HG03342 (cell line): ENCODE data around the gene PRKCH.

Experiments
- ATAC-seq: cut with Tn5 transposase; IDR thresholded peaks from one replicate; pipeline ENCODE4 v1.9.1; 2021; ENCODE audit warnings: mild to moderate bottlenecking, moderate library complexity; ENCODE audit not compliant: unreplicated experiment

The PRKCH gene

DNA sequence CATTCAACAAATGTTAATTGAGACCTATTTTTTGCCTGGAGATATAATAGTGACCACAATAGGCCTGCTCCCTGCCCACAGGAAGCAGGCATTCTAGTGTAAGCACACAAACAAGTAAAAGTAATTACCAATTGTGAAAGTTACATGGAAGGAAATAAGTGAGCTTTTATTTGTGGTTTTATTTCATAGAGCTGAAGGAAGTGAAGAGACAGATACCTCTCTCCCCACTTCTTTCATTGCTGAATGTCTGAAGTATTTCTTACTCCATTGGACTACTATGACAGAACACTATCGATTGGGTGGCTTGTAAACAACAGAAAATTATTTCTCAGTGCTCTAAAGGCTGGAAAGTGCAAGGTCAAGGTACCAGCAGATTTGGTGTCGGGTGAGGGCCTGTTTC, 183.5 kb downstream of the PRKCH start:
- ATAC-seq: no peak

DNA sequence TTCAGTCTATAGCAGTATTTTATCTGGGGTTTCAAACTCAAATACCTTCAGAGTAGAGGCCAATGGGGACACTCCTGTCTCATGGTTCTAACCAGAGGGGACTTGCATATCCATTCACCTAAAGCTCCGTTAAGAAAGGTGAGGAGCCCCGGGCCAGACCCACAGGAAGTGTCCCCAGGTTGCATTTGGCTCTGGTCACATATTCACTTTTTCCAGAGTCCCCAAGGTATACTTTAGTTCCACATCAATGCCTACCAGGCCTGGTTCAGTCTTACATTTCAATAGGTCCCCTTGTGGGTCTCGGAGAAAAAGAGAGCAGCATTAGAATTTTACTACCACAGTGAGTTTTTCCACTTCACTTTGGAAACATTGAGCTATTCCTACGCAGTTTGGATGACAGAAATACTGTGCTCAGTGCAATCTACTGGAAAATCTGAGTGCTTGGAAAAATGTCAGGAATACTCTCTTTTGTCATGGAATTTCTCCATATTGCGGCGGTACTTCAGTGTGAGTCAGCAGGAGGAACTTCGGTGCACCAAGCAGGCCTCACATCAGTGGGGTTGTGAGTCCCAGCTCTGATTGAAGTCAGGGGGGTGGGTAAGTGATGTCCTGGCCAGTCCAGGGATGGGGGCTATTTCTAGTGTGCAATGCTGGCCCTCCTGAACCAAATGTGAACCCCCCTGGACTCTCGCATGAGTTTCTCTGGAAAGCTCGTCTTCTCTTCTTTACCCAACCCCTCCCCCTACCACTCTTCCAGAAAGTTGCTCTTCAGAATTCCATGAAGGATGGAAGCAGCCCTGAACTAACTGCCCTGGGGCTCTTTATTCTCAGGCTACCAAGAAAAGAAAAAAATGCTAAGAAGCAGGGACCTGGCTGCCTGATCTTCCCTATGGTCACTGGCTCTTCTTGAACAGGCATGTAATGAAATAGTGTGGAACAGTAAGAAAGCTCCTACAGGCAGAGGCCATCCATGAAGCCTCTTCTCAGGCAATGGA, 184.7 kb downstream of the PRKCH start:
- ATAC-seq: no peak

DNA sequence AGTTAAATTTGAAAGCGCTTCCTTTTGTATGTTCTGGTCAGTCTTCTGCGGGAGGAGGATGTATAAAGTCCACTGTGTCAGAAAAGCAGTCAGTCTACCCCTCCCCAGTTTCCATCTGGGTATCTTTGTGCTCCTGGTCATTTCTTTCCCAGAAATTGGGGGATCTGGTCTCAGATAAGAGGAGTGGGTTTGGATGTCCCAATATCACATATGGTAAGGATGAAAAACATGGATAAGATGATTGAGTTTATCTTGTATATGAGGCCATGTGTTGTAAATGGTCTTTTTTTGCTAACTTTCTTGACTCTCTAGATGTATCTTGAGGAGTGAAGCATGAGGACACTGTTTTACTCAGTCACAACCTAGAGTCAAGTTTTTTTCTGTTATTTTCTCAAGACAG, 187.1 kb downstream of the PRKCH start:
- no peak for ATAC-seq

DNA sequence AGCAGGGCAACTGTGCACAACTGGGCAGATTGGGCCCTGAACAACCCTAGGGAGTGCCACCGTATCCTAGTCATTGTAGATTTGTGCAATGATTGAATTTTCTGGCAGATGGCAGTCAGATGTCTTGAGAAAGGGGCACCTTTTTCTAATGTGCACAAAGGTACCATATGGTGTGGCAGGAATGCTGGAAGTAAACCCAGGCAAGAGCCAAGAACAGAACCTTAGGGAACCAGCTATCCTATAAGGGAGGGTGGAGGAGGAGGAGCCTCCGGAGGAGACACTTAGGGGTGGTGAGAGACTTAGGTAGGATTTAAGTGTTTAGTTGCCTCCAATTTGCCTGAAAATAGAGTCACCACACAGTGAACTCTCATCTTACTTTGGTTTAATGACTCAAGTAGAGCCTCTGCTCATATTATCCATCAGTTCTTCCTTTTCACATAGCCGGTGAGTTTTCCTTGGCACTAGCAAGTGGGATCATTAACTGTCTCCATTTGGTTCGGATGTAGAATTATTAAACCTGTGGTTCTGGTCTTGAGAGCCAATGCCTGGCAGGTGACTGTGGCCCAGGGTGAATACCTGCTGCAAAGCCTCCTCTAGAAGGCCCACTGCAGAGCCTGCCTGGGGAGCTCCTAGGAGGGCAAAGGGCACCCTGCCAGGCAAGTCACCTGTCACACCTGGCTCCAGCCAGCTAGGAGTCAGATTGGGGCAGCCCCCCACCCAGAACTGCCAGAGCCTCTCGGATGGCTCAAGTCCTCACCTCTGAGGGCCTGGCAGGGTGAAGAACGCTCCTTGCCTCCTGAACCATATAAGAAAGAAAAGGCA, 189.6 kb downstream of the PRKCH start:
- no peak for ATAC-seq

DNA sequence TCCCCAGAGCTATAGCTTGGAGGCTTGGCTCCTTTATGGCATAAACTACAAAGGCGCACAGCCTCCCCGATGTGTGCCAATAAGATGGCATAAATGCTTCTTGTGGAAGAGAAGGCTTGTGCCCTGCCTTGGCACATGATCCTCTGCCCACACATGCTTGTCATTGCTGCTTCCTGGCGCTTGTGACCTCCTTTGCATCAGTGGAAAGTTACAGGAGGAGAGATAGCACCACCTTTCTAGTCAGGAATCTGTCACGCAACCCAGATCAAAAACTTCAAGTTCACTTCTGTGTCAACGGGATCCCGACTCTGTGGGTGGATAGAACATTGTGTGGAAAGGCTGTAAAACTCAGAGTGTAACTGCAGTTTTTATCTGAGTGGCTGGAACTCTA, 190.2 kb downstream of the PRKCH start:
- no peak for ATAC-seq

DNA sequence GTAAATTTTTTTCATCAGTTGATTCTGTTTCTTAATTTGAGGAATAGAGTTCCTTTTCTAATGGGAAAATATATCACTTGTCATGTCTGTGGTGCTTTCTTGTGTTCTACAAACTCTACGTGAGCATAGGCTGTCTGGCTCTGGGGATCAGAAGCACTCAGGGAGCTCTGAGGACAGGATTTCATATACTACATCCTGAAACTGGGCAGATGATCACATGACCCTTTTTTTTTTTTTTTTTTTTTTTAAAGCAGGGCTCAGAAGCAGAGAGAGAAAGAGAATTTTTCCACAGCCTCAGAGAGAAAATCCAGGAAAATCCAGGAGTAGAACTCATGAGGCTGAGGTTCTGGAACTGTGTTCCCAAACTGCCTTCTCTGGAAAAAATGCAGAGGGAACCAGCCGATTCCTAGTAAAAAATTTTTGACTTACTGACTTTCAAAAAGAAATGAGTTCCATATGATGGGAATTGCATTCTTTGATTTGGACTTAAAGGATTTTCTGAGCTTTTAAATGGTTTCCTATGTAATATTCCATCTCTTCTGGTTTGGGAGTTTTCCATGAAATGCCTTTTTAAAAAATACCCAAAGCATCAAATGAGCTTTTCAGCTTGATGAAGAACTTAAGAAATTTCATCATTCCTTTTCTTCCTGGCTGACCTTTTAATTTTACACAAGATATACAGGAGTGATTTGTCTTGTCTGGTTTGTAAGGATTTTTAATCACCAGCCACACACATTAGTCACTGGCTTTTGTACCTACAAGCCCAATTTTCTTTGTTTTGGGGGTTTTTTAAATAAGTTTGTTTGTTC, 190.9 kb downstream of the PRKCH start:
- ATAC-seq: no peak

DNA sequence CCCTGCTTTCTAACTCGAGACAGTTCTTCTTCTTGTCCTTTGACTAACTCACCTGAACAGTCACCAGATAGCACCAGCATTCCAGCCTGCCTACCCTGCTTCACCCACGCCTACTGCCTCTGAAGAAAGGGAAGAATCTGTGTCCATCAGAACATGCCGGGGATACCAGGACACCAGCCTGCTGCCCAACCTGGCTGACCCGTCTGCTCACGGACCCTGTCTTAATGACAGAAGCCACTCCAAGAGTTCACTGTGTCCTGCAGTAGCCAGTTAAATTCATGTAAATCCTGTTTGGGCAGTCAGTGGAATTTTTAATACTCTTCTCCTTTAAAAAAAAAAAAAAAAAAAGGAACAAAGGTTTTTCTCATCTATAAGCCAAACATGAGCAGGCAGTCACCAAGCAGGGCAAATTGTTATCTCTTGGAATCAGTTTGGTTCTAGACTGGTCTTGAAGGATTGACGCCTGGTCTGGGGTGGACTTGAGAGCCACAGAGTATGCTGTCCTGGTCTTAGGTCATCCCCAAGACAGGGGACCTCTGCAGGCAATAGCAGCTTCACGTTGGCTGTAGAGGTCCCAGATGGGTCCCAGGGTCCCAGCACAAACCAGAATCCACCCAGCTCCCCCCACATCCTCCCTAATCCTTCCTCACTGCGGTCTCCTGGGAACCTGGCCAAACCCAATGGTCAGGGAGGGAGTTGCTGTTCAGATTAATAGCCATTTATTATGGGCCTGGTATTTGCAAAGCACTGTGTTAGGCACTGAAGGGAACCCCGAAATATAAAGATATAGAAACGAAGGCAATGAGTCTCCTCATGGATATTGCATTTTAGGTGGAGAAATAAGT, 192.8 kb downstream of the PRKCH start:
- ATAC-seq: no peak

DNA sequence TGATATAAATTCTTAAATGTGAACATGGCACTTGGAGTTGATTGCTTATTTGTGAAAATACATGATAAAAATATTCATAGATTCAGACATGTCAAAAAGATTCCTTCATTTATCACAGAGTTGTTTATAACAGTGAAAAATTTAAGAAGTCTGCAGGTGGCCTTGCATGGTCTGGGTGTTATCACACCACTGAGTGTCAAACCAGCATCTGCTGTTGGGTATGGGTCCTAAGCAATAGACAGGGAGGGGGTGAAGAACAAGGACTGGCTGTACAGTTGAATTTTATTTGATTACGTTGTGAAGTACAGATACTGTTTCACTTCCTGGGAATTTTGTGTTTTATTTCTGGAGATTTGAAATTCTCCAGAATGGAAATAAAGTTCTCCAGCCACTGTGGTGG, 193.5 kb downstream of the PRKCH start:
- no peak for ATAC-seq

DNA sequence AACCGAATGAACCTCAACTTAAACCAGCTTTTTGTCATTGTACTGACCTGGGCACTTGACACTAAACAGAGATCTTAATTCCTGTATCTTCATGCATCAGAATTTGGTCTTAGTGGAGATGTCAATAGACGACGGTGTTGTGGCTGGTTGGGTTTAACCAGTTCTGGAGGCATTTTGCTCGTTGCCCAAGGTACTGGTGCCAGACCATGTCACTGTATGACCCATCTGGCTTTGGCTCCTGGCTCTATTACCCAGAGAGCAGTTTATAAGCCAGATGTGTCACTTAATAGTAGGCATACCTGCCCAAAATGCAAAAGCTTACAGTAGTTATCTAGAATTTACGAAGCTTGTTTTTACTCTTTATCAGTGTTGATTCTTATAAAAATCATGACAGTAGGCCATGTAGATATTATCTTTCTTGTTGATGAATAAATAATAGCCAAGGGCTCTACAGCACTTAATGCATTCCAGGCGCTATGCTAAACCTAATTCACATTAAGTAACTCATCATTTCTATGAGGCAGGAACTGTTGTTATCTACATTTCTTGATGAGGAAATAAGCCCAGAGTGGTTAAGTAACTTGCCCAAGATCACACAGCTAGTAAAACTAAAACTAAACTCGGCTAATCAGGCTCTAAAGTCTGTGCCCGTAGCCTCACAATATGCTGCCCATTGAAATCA, 194.2 kb downstream of the PRKCH start:
- ATAC-seq: no peak

DNA sequence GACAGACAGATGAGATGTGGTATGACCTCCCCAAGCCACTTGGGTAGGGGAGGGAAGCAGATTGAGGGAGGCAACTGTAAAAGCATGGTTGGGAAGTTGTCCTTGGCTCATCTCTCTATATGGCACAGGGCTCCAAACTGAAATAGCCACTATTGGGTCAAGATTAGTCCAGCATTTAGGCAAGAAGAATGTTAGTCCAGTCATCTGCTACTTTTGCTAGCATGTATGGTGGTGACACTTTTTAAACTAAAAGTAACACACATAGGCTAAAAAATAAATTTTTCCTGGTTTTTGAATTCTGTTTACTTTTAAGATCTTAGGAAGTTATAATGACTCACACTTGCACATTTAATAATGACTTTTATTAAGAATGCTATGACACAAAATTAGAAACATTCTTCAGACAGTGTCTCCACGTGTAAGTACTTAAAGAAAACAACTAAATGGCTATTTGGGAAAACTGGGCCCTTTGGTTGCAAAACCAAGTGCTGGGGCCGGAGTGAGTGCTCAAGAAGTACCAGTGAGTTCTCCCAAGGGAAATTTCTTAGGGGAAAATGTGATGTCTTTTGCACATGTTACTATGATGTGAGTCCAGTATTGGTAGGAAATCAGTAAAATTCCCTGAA, 194.9 kb downstream of the PRKCH start:
- ATAC-seq: no peak

DNA sequence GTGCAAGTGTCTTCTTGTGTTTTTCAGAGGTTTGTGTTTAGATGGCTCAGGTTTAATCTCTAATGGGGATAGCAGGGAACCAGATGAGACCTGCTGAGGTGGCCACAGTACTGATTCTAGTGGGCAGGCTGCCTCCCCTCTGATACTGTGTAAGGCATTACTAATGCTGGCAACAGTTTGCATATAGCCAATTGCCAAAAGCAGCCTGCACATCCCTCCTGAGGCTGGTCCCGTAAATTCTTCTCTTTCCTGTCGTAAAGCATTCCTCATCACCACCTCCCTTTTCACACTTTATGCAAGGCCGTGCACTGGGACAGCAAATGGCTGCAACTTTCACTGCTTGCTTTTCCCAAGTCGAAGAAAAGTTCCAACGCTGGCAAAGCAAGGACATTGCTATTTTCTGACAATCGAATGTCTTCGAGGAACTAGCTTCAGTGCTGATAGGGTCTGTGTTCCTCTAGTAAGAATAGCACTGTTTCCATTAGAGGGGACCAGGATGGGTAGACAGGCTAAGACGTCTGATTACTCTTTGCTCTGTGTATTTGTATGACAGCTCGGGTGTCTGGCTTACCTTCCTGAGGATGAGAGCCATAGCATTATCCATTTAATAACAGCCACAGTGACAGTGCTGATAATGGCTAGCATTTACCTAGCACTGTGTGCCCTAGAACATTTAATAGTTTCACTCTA, 195.7 kb downstream of the PRKCH start:
- ATAC-seq: no peak

DNA sequence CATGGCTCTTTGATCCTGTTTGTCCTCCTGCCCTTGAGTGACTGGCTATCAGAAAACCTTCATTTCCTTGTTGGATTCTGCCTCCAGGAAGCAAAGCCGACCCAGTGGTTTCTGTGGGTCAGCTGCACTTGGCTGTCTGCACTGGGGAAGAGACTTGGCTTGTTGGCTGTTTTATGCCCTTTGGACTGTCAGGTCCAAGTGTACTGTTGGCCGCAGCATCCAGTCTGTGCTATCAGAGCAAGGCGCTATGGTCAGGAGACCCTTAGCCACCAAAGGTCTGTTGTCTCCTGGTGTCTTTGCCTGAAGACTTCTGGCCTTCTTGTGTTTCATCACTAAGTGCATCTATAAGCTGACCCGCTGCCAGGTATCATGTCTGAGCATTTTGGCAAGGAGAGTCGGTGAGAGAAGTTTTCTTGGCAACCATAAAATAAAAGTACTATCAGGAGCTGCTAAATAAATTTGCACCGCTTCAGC, 196.6 kb downstream of the PRKCH start:
- ATAC-seq: no peak

DNA sequence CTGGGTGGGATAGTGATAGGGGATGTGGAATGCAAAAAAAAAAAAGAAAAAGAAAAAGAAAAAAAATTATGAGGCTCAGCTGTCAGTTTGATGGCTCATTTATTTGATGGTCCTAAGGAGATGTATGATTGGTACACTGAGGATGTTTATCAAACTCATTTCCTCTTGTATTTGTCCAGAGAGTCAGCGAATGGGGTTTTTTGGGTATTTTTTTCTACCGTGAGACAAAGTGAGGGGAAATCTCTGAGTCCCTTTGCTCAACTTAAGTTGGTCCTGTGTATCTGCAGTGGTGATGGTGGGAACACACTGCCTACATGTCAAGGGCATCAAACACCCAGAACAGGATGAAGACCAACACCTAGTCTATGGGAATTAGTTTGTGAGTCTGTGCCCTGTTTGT, 197.0 kb downstream of the PRKCH start:
- ATAC-seq: no peak

DNA sequence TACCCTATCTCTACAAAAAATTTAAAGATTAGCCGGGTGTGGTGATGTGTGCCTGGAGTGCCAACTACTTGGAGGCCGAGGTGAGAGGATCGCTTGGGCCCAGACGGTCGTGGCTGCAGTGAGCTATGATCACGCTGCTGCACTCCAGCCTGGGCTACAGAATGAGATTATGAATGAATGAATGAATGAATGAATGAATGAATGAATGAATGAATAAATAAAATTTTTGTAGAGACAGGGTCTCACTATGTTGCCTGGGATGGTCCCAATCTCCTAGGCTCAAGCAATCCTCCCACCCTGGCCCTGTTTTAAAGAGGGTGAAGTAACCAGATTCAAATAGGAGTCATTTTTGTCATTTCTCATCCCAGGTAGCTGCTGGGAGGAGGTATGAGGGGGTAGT, 197.7 kb downstream of the PRKCH start:
- no peak for ATAC-seq

DNA sequence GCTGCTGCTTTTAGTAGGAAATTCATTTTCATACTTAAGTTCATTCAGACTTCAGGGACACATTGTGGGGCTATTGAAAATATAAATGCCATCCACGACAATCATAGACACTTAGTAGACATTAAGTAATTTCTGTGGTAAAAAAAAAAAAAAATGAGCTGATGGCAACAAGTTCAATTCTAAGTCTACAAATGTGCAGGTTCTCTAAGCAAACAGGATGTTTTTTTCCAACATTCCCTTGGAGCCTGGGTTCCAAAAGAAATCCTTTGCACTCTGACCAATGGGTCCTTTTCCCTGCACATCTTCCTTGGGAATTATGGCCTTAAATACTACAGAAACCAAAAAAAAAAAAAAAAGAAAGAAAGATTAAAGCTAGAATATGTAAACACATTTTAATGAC, 198.4 kb downstream of the PRKCH start:
- ATAC-seq: no peak

DNA sequence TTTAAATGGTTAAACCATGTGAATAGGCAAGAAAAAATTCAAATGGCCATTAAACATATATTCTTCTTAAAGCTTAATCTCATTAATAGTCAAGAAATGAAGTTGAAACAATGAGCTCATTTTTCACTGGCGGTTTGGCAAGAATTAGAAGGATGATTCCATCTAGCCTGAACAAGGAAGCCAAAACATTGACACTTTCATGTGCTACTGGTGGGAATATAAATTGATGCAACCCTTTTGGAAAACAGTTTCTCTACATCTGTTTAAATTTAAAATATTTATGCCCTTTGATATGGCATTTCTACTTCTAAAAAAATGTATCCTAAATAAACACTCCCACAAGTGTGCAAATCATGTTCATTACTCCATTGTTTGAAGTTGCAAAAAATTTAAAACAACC, 199.2 kb downstream of the PRKCH start:
- ATAC-seq: no peak

DNA sequence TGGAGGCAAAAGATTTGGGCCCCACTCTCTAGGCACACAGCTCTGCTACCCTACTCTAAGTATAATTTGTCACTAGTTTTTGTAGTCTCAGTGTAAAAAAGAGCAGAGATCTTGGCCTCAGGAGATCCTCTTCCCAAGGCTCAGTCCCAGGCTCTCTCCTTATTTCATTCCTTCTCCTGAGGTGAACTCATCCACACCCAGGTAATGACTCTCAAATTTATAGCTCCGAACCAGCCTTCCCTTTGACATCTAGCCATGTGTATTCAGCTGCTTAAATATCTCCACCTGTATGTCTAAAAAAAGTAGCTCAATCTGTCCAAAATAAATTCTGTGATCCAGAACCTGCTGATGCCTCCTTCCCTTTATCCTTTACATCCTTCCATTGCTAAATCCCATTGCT, 200.4 kb downstream of the PRKCH start:
- no peak for ATAC-seq

DNA sequence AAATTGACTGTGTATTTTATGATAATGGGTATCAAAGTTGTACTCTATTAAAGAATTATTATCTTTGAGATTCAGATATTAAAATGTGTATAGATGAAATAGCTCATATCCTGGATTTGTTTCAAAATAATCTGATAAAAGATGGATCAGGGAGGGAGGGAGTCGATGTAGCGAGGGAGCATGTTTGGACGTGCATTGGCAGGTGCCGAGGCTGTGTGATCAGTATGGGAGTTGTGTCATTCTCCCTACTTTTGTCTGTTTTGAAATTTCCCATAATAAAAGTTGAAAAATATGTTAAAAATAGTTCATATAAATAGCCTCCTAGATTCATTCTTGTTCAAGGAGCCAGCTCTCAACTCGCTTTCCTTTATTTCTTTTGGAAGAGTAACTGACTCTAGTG, 202.4 kb downstream of the PRKCH start:
- ATAC-seq: no peak
